Tibial nerve (tissue), 4 donors: ENCODE results near the gene YY1.

Experiments used
- CTCF ChIP-seq, 5 experiments: fragments of 200-600 bp in 3 of 5; fragments of 450-650 bp in 2 of 5; sonication (generic) in 3 of 5; IDR thresholded peaks; one replicate each; pipeline ENCODE4 v1.5.1; 2016 to 2019; ENCODE audit warnings: antibody characterized with exemption in 5 of 5, mild to moderate bottlenecking in 3 of 5, moderate library complexity in 2 of 5
- EP300 ChIP-seq, 2 donors: sonication (generic); formaldehyde crosslinking; IDR thresholded peaks; one replicate each; pipeline ENCODE4 v1.6.1; 2017; ENCODE audit warnings: antibody characterized with exemption in 2 of 2, mild to moderate bottlenecking in 1 of 2

- TF ChIP-seq CTCF (IDR thresholded peaks at IDR 0.05): no peak
- no peak for TF ChIP-seq EP300 (IDR thresholded peaks at IDR 0.05)
These were observed 381 bp downstream of the YY1 start for GRCh38 chr14:100239211-100239839.
